Esophagus muscularis mucosa (tissue), 3 donors: ENCODE data around the gene RAI14.

ENCODE experiments used
- CTCF ChIP-seq, 3 experiments: fragments of 200-600 bp in 2 of 3; fragments of 450-650 bp in 1 of 3; sonication (generic) in 2 of 3; IDR thresholded peaks; one replicate each; pipeline ENCODE4 v1.5.1; 2017 to 2019; ENCODE audit warnings: antibody characterized with exemption in 3 of 3, mild to moderate bottlenecking in 2 of 3, moderate library complexity in 1 of 3
- POLR2A ChIP-seq: fragments of 450-650 bp; IDR thresholded peaks from one replicate; pipeline ENCODE4 v1.6.1; 2017; ENCODE audit warnings: antibody characterized with exemption, moderate library complexity, mild to moderate bottlenecking, low read depth
- POLR2AphosphoS5 ChIP-seq, 2 donors: sonication (generic); formaldehyde crosslinking; IDR thresholded peaks; one replicate each; pipeline ENCODE4 v1.6.1; 2017; ENCODE audit warnings: antibody characterized with exemption in 2 of 2

GRCh38 chr5:34712565-34712964 is 56.4 kb downstream of the RAI14 start:
- TF ChIP-seq CTCF (IDR thresholded peaks at IDR 0.05) (no peak), POLR2AphosphoS5 (IDR thresholded peaks at IDR 0.05) (no peak), POLR2A (no peak)
